T-helper 2 cell treated with Interferon-gamma antibody and Interleukin-4, amounts not matched to agents 100 ng/mL and 5 ng/mL, for 36 hours (primary cell): ENCODE results near the gene GRIA4. TPM values are rescaled to one million over a fixed set of nuclear protein-coding genes. Genes with fewer than 3 reads are reported as not detected.
"Not testable (repeated sequence)": the region's sequence is repeated elsewhere in the genome, so short reads cannot be mapped to it uniquely, and the experiment has no call there.

ENCODE experiments used
- intact Hi-C: fragments of 100-400 bp; cut with micrococcal nuclease; formaldehyde crosslinking; loops from one replicate; pipeline ENCODE4 v1.15.1; 2023
- total RNA-seq: library from RNA; stranded (reverse); gene quantifications from 2 replicates; pipeline ENCODE4 v1.2.3, GENCODE V29; 2022

The GRIA4 gene
- total RNA-seq, 1 donor from 2014 or later, result not detected

- intact Hi-C loops, result no loop called here
Measured at GRCh38 chr11:105986554-105986953, 376.7 kb downstream of the GRIA4 start.

- intact Hi-C loops, result no loop called here
Measured at GRCh38 chr11:105988197-105988596, 378.3 kb downstream of the GRIA4 start.

GRCh38 chr11:105989124-105989523 is 379.3 kb downstream of the GRIA4 start:
- intact Hi-C loops, result no loop called here

GRCh38 chr11:105991888-105992287 is 382.0 kb downstream of the GRIA4 start:
- intact Hi-C loops, result no loop called here

- intact Hi-C loops, result no loop called here
Measured at GRCh38 chr11:106001304-106002012, 391.6 kb downstream of the GRIA4 start.

- intact Hi-C loops, result not testable (repeated sequence)
Measured at GRCh38 chr11:106003094-106003493, 393.2 kb downstream of the GRIA4 start.

GRCh38 chr11:106011481-106011880 is 401.6 kb downstream of the GRIA4 start:
- intact Hi-C loops, result no loop called here

GRCh38 chr11:106012744-106013143 is 402.9 kb downstream of the GRIA4 start:
- intact Hi-C loops, result no loop called here

GRCh38 chr11:106014035-106014434 is 404.2 kb downstream of the GRIA4 start:
- intact Hi-C loops, result no loop called here

- intact Hi-C loops, result no loop called here
Measured at GRCh38 chr11:106014620-106015019, 404.7 kb downstream of the GRIA4 start.

GRCh38 chr11:106015066-106015465 is 405.2 kb downstream of the GRIA4 start:
- intact Hi-C loops, result no loop called here

- intact Hi-C loops, result no loop called here
Measured at GRCh38 chr11:106017093-106017492, 407.2 kb downstream of the GRIA4 start.

GRCh38 chr11:106021181-106021966 is 411.5 kb downstream of the GRIA4 start:
- intact Hi-C loops, result loop anchor here (5.0 kb wide), 1 partner anchor 1054 kb away; the partner anchor contains the start of gene CASP4

- intact Hi-C loops, result loop anchor here (1.0 to 5.0 kb wide), 3 partner anchors 55 to 1543 kb away; partner anchors contain the start of genes AASDHPPT, ALKBH8, CASP4 and KBTBD3
Measured at GRCh38 chr11:106021967-106022794, 412.3 kb downstream of the GRIA4 start, which contains the start of gene MSANTD4. Gene MSANTD4 (minus strand): TSS chr11:106022240. CDS start chr11:106010917, 11,323 bp downstream.

GRCh38 chr11:106022795-106023275 is 413.0 kb downstream of the GRIA4 start:
- intact Hi-C loops, result loop anchor here (1.0 to 5.0 kb wide), 3 partner anchors 54 to 1542 kb away; partner anchors contain the start of genes AASDHPPT, ALKBH8, CASP4 and KBTBD3

GRCh38 chr11:106030609-106031008 is 420.7 kb downstream of the GRIA4 start:
- intact Hi-C loops, result no loop called here

GRCh38 chr11:106031202-106031810 is 421.4 kb downstream of the GRIA4 start:
- intact Hi-C loops, result no loop called here
